ENCODE measurements around the gene VASH2.

The VASH2 gene

DNA sequence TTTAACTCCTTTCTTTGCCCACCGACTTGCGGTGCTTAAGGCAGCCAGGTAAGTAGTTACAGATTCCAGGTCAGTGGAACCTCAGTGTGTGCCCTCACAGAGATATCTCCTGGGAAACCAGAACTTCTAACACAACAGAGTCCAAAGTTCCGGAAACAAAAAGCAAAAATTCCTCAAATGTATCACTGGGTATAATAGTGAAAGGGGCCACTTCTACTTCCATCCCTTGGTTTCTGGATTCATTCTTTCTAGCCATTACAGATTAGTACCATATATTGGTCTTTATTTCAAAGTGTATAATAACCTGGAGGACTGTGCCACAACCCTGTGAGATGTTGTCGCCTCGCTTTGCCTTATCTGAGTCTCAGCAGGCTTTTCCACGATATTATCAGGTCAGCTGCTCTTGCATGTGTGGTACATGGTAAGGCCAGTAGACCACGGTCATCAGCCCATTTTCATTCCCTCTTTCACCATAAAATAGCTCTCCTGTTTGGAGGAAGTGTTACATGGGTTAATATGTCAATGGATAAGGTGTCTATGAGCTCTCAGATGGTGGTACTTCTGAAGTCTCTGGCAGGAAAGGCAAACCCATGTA is 14.9 kb upstream of the VASH2 start:
- Histone ChIP-seq H2AFZ (ENCODE audit: low read depth, low read length) (no peak overlapping the region), H2BK12ac (ENCODE audit: low read length in 2 of 2) (no peak overlapping the region), H3K27ac (ENCODE audit: low read length, poor library complexity, severe bottlenecking) (no peak overlapping the region), H2BK120ac (ENCODE audit: low read depth, low read length) (no peak overlapping the region), H2BK5ac (ENCODE audit: low read depth, low read length, poor library complexity, severe bottlenecking) (no peak overlapping the region), H3K9me3 (ENCODE audit: control insufficient read depth, low read length) (peaks cover 19% of the 10 kb centered on the region), H2BK15ac (ENCODE audit: low read depth, poor library complexity, severe bottlenecking) (no peak overlapping the region), H3K79me1 (replicated peaks; ENCODE audit: low read length, poor library complexity, severe bottlenecking) (no peaks in the 10 kb centered on the region), H3K18ac (ENCODE audit: low read depth in 1 of 2, low read length in 2 of 2) (no peak overlapping the region), H3K36me3 (ENCODE audit: control insufficient read depth in 1 of 2, insufficient read depth in 2 of 2, low read depth in 1 of 2, low read length in 2 of 2) (no peaks in the 10 kb centered on the region), H3K27me3 (ENCODE audit: control insufficient read depth in 1 of 2, insufficient read depth in 1 of 2, low read length in 2 of 2) (peaks cover 5 to 22% of the 10 kb centered on the region in 2 experiments), H3K9ac (ENCODE audit: low read length) (no peak overlapping the region), H3K4me1 (ENCODE audit: control insufficient read depth, insufficient read depth, low read depth, low read length) (no peaks in the 10 kb centered on the region), H3K4me3 (ENCODE audit: insufficient read depth in 1 of 2, low read depth in 1 of 2, low read length in 2 of 2) (no peak overlapping the region), H3K4me2 (ENCODE audit: low read length, poor library complexity, severe bottlenecking) (no peak overlapping the region), H3K14ac (ENCODE audit: low read length in 2 of 2) (no peak overlapping the region), H4K8ac (ENCODE audit: low read length) (no peak overlapping the region), H3K23ac (ENCODE audit: low read length in 2 of 2) (no peak overlapping the region), H4K91ac (ENCODE audit: low read length) (no peak overlapping the region), H2AK5ac (ENCODE audit: low read length, severe bottlenecking) (no peak overlapping the region), H3K4ac (ENCODE audit: low read depth in 1 of 2, low read length in 2 of 2) (no peak overlapping the region)
- no peak for DNase-seq
- 94% methylated on average over 5 of the region's 7 CpGs for WGBS

- no peak overlapping the region for H3K4me3 ChIP-seq (ENCODE audit: insufficient read depth in 1 of 2, low read depth in 1 of 2, low read length in 2 of 2)
- H3K4me2 ChIP-seq (ENCODE audit: low read length, poor library complexity, severe bottlenecking), result no peak overlapping the region
- H4K91ac ChIP-seq (ENCODE audit: low read length), result no peak overlapping the region
- H3K27me3 ChIP-seq (ENCODE audit: control insufficient read depth in 1 of 2, insufficient read depth in 1 of 2, low read length in 2 of 2), result peaks cover 5 to 22% of the 10 kb centered on the region in 2 experiments
- no peak overlapping the region for H2BK12ac ChIP-seq (ENCODE audit: low read length in 2 of 2)
- no peak overlapping the region for H3K14ac ChIP-seq (ENCODE audit: low read length in 2 of 2)
- WGBS, result 94% methylated on average over 3 of the region's 3 CpGs
- no peak overlapping the region for H4K8ac ChIP-seq (ENCODE audit: low read length)
- no peak overlapping the region for H3K23ac ChIP-seq (ENCODE audit: low read length in 2 of 2)
- H3K9ac ChIP-seq (ENCODE audit: low read length), result no peak overlapping the region
- H3K4me1 ChIP-seq (ENCODE audit: control insufficient read depth, insufficient read depth, low read depth, low read length), result no peaks in the 10 kb centered on the region
- H3K36me3 ChIP-seq (ENCODE audit: control insufficient read depth in 1 of 2, insufficient read depth in 2 of 2, low read depth in 1 of 2, low read length in 2 of 2), result no peaks in the 10 kb centered on the region
- no peak overlapping the region for H3K27ac ChIP-seq (ENCODE audit: low read length, poor library complexity, severe bottlenecking)
- no peak overlapping the region for H2AK5ac ChIP-seq (ENCODE audit: low read length, severe bottlenecking)
- H3K18ac ChIP-seq (ENCODE audit: low read depth in 1 of 2, low read length in 2 of 2), result no peak overlapping the region
- peaks cover 25% of the 10 kb centered on the region for H3K9me3 ChIP-seq (ENCODE audit: control insufficient read depth, low read length)
- no peak overlapping the region for H2AFZ ChIP-seq (ENCODE audit: low read depth, low read length)
- H2BK5ac ChIP-seq (ENCODE audit: low read depth, low read length, poor library complexity, severe bottlenecking), result no peak overlapping the region
- H3K4ac ChIP-seq (ENCODE audit: low read depth in 1 of 2, low read length in 2 of 2), result no peak overlapping the region
- H3K79me1 ChIP-seq (replicated peaks; ENCODE audit: low read length, poor library complexity, severe bottlenecking), result no peaks in the 10 kb centered on the region
- H2BK15ac ChIP-seq (ENCODE audit: low read depth, poor library complexity, severe bottlenecking), result no peak overlapping the region
- no peak overlapping the region for H2BK120ac ChIP-seq (ENCODE audit: low read depth, low read length)
- DNase-seq, result no peak
Measured at GRCh38 chr1:212937034-212937433, 13.3 kb upstream of the VASH2 start.

DNA sequence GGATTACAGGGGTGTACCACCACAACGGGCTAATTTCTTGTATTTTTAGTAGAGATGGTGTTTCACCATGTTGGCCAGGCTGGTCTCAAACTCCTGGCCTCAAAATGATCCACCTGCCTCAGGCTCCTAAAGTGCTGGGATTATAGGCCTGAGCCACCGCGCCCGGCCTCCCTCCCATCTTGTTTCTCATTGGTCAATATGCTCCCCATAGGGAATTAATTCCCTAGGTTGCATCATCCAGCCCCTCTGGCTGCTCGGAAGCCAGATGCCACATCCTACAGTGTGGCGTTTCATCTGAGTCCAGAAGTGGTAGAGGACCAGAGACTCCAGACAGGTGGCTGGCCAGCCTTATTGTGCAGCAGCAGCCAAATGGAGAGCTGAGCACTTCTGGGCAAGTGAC is 11.5 kb upstream of the VASH2 start:
- Histone ChIP-seq H3K14ac (ENCODE audit: low read length in 2 of 2) (no peak overlapping the region), H2AK5ac (ENCODE audit: low read length, severe bottlenecking) (no peak overlapping the region), H2BK5ac (ENCODE audit: low read depth, low read length, poor library complexity, severe bottlenecking) (no peak overlapping the region), H2AFZ (ENCODE audit: low read depth, low read length) (no peak overlapping the region), H3K4me2 (ENCODE audit: low read length, poor library complexity, severe bottlenecking) (no peak overlapping the region), H3K27ac (ENCODE audit: low read length, poor library complexity, severe bottlenecking) (no peak overlapping the region), H3K36me3 (ENCODE audit: control insufficient read depth in 1 of 2, insufficient read depth in 2 of 2, low read depth in 1 of 2, low read length in 2 of 2) (no peaks in the 10 kb centered on the region), H2BK120ac (ENCODE audit: low read depth, low read length) (no peak overlapping the region), H3K4ac (ENCODE audit: low read depth in 1 of 2, low read length in 2 of 2) (no peak overlapping the region), H3K79me1 (replicated peaks; ENCODE audit: low read length, poor library complexity, severe bottlenecking) (no peaks in the 10 kb centered on the region), H2BK12ac (ENCODE audit: low read length in 2 of 2) (no peak overlapping the region), H3K18ac (ENCODE audit: low read depth in 1 of 2, low read length in 2 of 2) (no peak overlapping the region), H3K4me1 (ENCODE audit: control insufficient read depth, insufficient read depth, low read depth, low read length) (no peaks in the 10 kb centered on the region), H3K9me3 (ENCODE audit: control insufficient read depth, low read length) (peaks cover 25% of the 10 kb centered on the region), H3K23ac (ENCODE audit: low read length in 2 of 2) (no peak overlapping the region), H4K8ac (ENCODE audit: low read length) (no peak overlapping the region), H4K91ac (ENCODE audit: low read length) (no peak overlapping the region), H3K9ac (ENCODE audit: low read length) (no peak overlapping the region), H2BK15ac (ENCODE audit: low read depth, poor library complexity, severe bottlenecking) (no peak overlapping the region), H3K4me3 (ENCODE audit: insufficient read depth in 1 of 2, low read depth in 1 of 2, low read length in 2 of 2) (peak overlapping the region in 1 of 2 experiments; percentile 28), H3K27me3 (ENCODE audit: control insufficient read depth in 1 of 2, insufficient read depth in 1 of 2, low read length in 2 of 2) (peaks cover 4 to 22% of the 10 kb centered on the region in 2 experiments)
- WGBS, result 92% methylated on average over 5 of the region's 6 CpGs
- no peak for DNase-seq

DNA sequence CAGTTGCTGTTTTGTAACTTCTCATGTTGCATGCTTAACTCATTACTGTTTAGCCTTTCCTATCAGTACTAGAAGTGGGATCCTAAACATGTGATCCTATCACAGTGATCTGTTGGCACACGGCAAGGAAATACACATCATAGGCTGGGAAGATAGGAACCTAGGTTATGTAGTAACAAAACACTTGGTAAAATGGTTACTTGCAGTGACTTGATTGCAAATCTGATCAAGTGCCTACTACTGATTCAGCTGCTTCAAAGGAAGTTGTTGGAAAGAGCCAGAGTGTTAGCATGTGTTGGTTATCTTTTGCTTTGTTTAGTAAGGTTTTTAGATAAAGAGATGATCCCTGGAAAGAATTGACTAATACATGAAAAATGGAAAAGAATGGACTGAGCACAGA is 8.9 kb upstream of the VASH2 start:
- H2BK120ac ChIP-seq (ENCODE audit: low read depth, low read length), result no peak overlapping the region
- no peak overlapping the region for H3K4me2 ChIP-seq (ENCODE audit: low read length, poor library complexity, severe bottlenecking)
- H3K27ac ChIP-seq (ENCODE audit: low read length, poor library complexity, severe bottlenecking), result no peak overlapping the region
- no peak overlapping the region for H4K8ac ChIP-seq (ENCODE audit: low read length)
- H3K14ac ChIP-seq (ENCODE audit: low read length in 2 of 2), result no peak overlapping the region
- no peak overlapping the region for H2BK12ac ChIP-seq (ENCODE audit: low read length in 2 of 2)
- no peaks in the 10 kb centered on the region for H3K79me1 ChIP-seq (replicated peaks; ENCODE audit: low read length, poor library complexity, severe bottlenecking)
- H3K9me3 ChIP-seq (ENCODE audit: control insufficient read depth, low read length), result peaks cover 25% of the 10 kb centered on the region
- no peak overlapping the region for H3K4ac ChIP-seq (ENCODE audit: low read depth in 1 of 2, low read length in 2 of 2)
- H3K36me3 ChIP-seq (ENCODE audit: control insufficient read depth in 1 of 2, insufficient read depth in 2 of 2, low read depth in 1 of 2, low read length in 2 of 2), result no peaks in the 10 kb centered on the region
- no peak overlapping the region for H2BK5ac ChIP-seq (ENCODE audit: low read depth, low read length, poor library complexity, severe bottlenecking)
- no peak overlapping the region for H3K9ac ChIP-seq (ENCODE audit: low read length)
- DNase-seq, result no peak
- H3K4me3 ChIP-seq (ENCODE audit: insufficient read depth in 1 of 2, low read depth in 1 of 2, low read length in 2 of 2), result no peak overlapping the region
- no peak overlapping the region for H2BK15ac ChIP-seq (ENCODE audit: low read depth, poor library complexity, severe bottlenecking)
- WGBS, result 55% methylated on average over 1 of the region's 1 CpG
- H3K23ac ChIP-seq (ENCODE audit: low read length in 2 of 2), result no peak overlapping the region
- H2AFZ ChIP-seq (ENCODE audit: low read depth, low read length), result no peak overlapping the region
- H3K27me3 ChIP-seq (ENCODE audit: control insufficient read depth in 1 of 2, insufficient read depth in 1 of 2, low read length in 2 of 2), result peaks cover 0 to 15% of the 10 kb centered on the region in 2 experiments
- H4K91ac ChIP-seq (ENCODE audit: low read length), result no peak overlapping the region
- no peak overlapping the region for H3K18ac ChIP-seq (ENCODE audit: low read depth in 1 of 2, low read length in 2 of 2)
- no peak overlapping the region for H2AK5ac ChIP-seq (ENCODE audit: low read length, severe bottlenecking)
- no peaks in the 10 kb centered on the region for H3K4me1 ChIP-seq (ENCODE audit: control insufficient read depth, insufficient read depth, low read depth, low read length)

All from mesenchymal stem cell (in vitro differentiated cells and primary cell).